H4 (cell line): Measurements from ENCODE around the gene CXorf49B. TPM values are rescaled to one million over a fixed set of nuclear protein-coding genes. Genes with fewer than 3 reads are reported as not detected.
"Not testable (repeated sequence)": the region's sequence is repeated elsewhere in the genome, so short reads cannot be mapped to it uniquely, and the experiment has no call there.

Experiments
- DNase-seq: peaks from one replicate; pipeline ENCODE4 v3.0.0-alpha.2; 2015; ENCODE audit warnings: low spot score
- total RNA-seq: library from RNA; depleted of rRNA; stranded (reverse); fragments of >200 nt; shearing (Covaris generic); gene quantifications from 2 replicates; pipeline ENCODE4 v1.2.3, GENCODE V29; 2014; rRNA removed

Gene CXorf49B
- not detected in 2 replicates for total RNA-seq

- DNase-seq, result not testable (repeated sequence)
Observed at GRCh38 chrX:71763049-71763448, at the start of gene CXorf49B. Gene CXorf49B (plus strand): TSS chrX:71763349. CDS start chrX:71763424, 75 bp downstream.

GRCh38 chrX:71714064-71714463 lies 49.1 kb upstream of the CXorf49B start:
- DNase-seq, result not testable (repeated sequence)

- not testable (repeated sequence) for DNase-seq
Observed at GRCh38 chrX:71715551-71715950, 47.6 kb upstream of the CXorf49B start.

GRCh38 chrX:71716323-71716722 lies 46.8 kb upstream of the CXorf49B start:
- not testable (repeated sequence) for DNase-seq

GRCh38 chrX:71718185-71718584 lies 45.0 kb upstream of the CXorf49B start, which contains the start of gene CXorf49:
Gene CXorf49 (minus strand): TSS chrX:71718285. CDS start chrX:71718151, 134 bp downstream.
- not testable (repeated sequence) for DNase-seq

- DNase-seq, result not testable (repeated sequence)
Observed at GRCh38 chrX:71719195-71719594, 44.0 kb upstream of the CXorf49B start.

GRCh38 chrX:71720289-71720886 lies 42.8 kb upstream of the CXorf49B start:
- not testable (repeated sequence) for DNase-seq

- not testable (repeated sequence) for DNase-seq
Observed at GRCh38 chrX:71760688-71761281, 2.4 kb upstream of the CXorf49B start.

GRCh38 chrX:71764832-71765231 lies 1.7 kb downstream of the CXorf49B start:
- DNase-seq, result not testable (repeated sequence)

- not testable (repeated sequence) for DNase-seq
Observed at GRCh38 chrX:71765613-71766012, 2.5 kb downstream of the CXorf49B start.

GRCh38 chrX:71767134-71767533 lies 4.0 kb downstream of the CXorf49B start:
- not testable (repeated sequence) for DNase-seq

GRCh38 chrX:71778322-71778721 lies 15.2 kb downstream of the CXorf49B start:
- DNase-seq, result not testable (repeated sequence)

- DNase-seq, result not testable (repeated sequence)
Observed at GRCh38 chrX:71782225-71782949, 19.2 kb downstream of the CXorf49B start.

GRCh38 chrX:71782950-71783299 lies 19.8 kb downstream of the CXorf49B start:
- not testable (repeated sequence) for DNase-seq

GRCh38 chrX:71783569-71784347 lies 20.6 kb downstream of the CXorf49B start:
- not testable (repeated sequence) for DNase-seq

- not testable (repeated sequence) for DNase-seq
Observed at GRCh38 chrX:71784348-71784983, 21.3 kb downstream of the CXorf49B start.

- DNase-seq, result not testable (repeated sequence)
Observed at GRCh38 chrX:71806450-71806849, 43.3 kb downstream of the CXorf49B start.

GRCh38 chrX:71809886-71810285 lies 46.7 kb downstream of the CXorf49B start:
- peak; percentile 63 for DNase-seq

GRCh38 chrX:71814123-71814912 lies 51.2 kb downstream of the CXorf49B start:
- no peak for DNase-seq

GRCh38 chrX:71815121-71815905 lies 52.2 kb downstream of the CXorf49B start:
- DNase-seq, result no peak
